Keratinocyte (primary cell): ENCODE results near the gene CLPSL1. TPM values are rescaled to one million over a fixed set of nuclear protein-coding genes. Genes with fewer than 3 reads are reported as not detected.
A peak's percentile ranks its signal among the peaks of the same experiment; 100 is the strongest.

Experiments used
- DNase-seq: peaks from one replicate; pipeline ENCODE4 v3.0.0-alpha.2; 2011; ENCODE audit warnings: low read depth, missing footprints, low spot score
- FAIRE-seq: peaks from 2 replicates; lab custom pipeline; 2011; peaks lifted over from hg19 to GRCh38; lab: Jason Lieb, UNC
- H2AFZ ChIP-seq: 2 replicates; pipeline ENCODE4 v1.6.0; 2012; ENCODE audit warnings: low read length, control low read depth, inconsistent platforms; ENCODE audit not compliant: control insufficient read depth
- H3K27ac ChIP-seq: 2 replicates; pipeline ENCODE4 v1.5.1; 2011; ENCODE audit warnings: low read length; ENCODE audit not compliant: control insufficient read depth, insufficient read depth
- H3K27me3 ChIP-seq: 3 replicates; pipeline ENCODE4 v1.6.0; 2011; ENCODE audit warnings: low read length; ENCODE audit not compliant: control insufficient read depth, insufficient read depth; ENCODE audit errors: extremely low read depth
- H3K36me3 ChIP-seq, 2 experiments: 2 replicates in 1 of 2; 3 replicates in 1 of 2; pipeline ENCODE4 v1.5.1; 2011; ENCODE audit warnings: low read length in 2 of 2, mild to moderate bottlenecking in 1 of 2; ENCODE audit not compliant: control insufficient read depth in 2 of 2, insufficient read depth in 2 of 2; ENCODE audit errors: extremely low read depth in 1 of 2
- H3K4me1 ChIP-seq: 3 replicates; pipeline ENCODE4 v1.5.1; 2011; ENCODE audit warnings: low read length; ENCODE audit not compliant: control insufficient read depth, insufficient read depth; ENCODE audit errors: extremely low read depth
- H3K4me2 ChIP-seq: 3 replicates; pipeline ENCODE4 v1.6.0; 2011; ENCODE audit warnings: low read depth, low read length; ENCODE audit not compliant: control insufficient read depth, insufficient read depth; ENCODE audit errors: extremely low read depth
- H3K4me3 ChIP-seq, 3 experiments: fragments of 200-600 bp in 1 of 3; sonication (generic) in 1 of 3; 2 replicates in 2 of 3; 3 replicates in 1 of 3; pipeline ENCODE4 v1.5.1; 2011 to 2016; ENCODE audit warnings: low read length in 3 of 3, mild to moderate bottlenecking in 3 of 3, control low read depth in 2 of 3, inconsistent platforms in 1 of 3, low read depth in 1 of 3, mixed read lengths in 1 of 3, mixed run types in 1 of 3, moderate library complexity in 1 of 3; ENCODE audit not compliant: control insufficient read depth in 2 of 3, insufficient read depth in 2 of 3; ENCODE audit errors: extremely low read depth in 1 of 3
- H3K79me2 ChIP-seq: 2 replicates; pipeline ENCODE4 v1.6.0; 2012; ENCODE audit warnings: low read length; ENCODE audit not compliant: control insufficient read depth, insufficient read depth
- H3K9ac ChIP-seq: 3 replicates; pipeline ENCODE4 v1.6.0; 2011; ENCODE audit warnings: low read length; ENCODE audit not compliant: control insufficient read depth, insufficient read depth; ENCODE audit errors: extremely low read depth
- H3K9me1 ChIP-seq: 3 replicates; pipeline ENCODE4 v1.6.0; 2011; ENCODE audit warnings: low read length; ENCODE audit not compliant: control insufficient read depth, insufficient read depth; ENCODE audit errors: extremely low read depth
- H3K9me3 ChIP-seq: 2 replicates; pipeline ENCODE4 v1.5.1; 2012; ENCODE audit warnings: low read depth, low read length; ENCODE audit not compliant: control insufficient read depth
- H4K20me1 ChIP-seq: 3 replicates; pipeline ENCODE4 v1.6.0; 2011; ENCODE audit warnings: low read length; ENCODE audit not compliant: control insufficient read depth, insufficient read depth; ENCODE audit errors: extremely low read depth
- EZH2 ChIP-seq: IDR thresholded peaks from one replicate; pipeline ENCODE4 v1.6.1; 2012; ENCODE audit warnings: inconsistent platforms, mild to moderate bottlenecking, low read length, moderate library complexity
- dilution Hi-C: fragments of 300-500 bp; cut with MboI; formaldehyde crosslinking; loops from one replicate; pipeline ENCODE4 v1.7.0; 2020; ENCODE audit warnings: low sequenced_read_pairs; ENCODE audit not compliant: extremely low pct_ligation_motif_present
- polyA minus RNA-seq, 3 experiments: library from RNA; depleted of rRNA, polyadenylated mRNA; stranded (reverse); fragments of >200 nt; gene quantifications; 1 replicate in 1 of 3; 2 replicates in 1 of 3; 3 replicates in 1 of 3; pipeline ENCODE4 v1.2.3, GENCODE V29; 2011
- polyA plus RNA-seq, 5 experiments: library from polyadenylated mRNA; depleted of rRNA in 3 of 5; stranded (reverse) in 3 of 5; stranded (forward) in 1 of 5; unstranded in 1 of 5; fragments of >200 nt; gene quantifications; 1 replicate in 1 of 5; 2 replicates in 3 of 5; 3 replicates in 1 of 5; pipeline versions ENCODE4 v1.2.1 to v1.2.3, GENCODE V29; 2011 to 2012; ENCODE audit warnings: missing spikeins in 2 of 5, low read depth in 1 of 5, low replicate concordance in 1 of 5
- TF ChIP-seq, protein P1 (sequence below), 3 experiments: IDR thresholded peaks in 1 of 3; conservative IDR thresholded peaks in 1 of 3; optimal IDR thresholded peaks in 1 of 3; 2 replicates in 2 of 3; 3 replicates in 1 of 3; pipeline versions ENCODE3 to v1.5.1; 2011; ENCODE audit warnings: low read length in 3 of 3, mild to moderate bottlenecking in 3 of 3, moderate library complexity in 2 of 3, control low read depth in 1 of 3, inconsistent platforms in 1 of 3; ENCODE audit not compliant: insufficient read depth in 2 of 3; ENCODE audit errors: extremely low read depth in 1 of 3

CLPSL1 gene
- polyA plus RNA-seq (not detected in 3 replicates), polyA minus RNA-seq (not detected in 3 replicates)
- polyA plus RNA-seq (2011; ENCODE audit: low read depth) = not detected
- not detected in 2 replicates for polyA plus RNA-seq (2011; cell fraction: cytosol; rRNA removed)
- not detected in 2 replicates for polyA plus RNA-seq (2011; cell fraction: nucleus; rRNA removed)
- polyA plus RNA-seq (2012; ENCODE audit: low replicate concordance) = not detected in 2 replicates
- polyA minus RNA-seq (2011; cell fraction: cytosol; rRNA and poly(A)+ RNA removed) = not detected
- not detected in 2 replicates for polyA minus RNA-seq (2011; cell fraction: nucleus; rRNA and poly(A)+ RNA removed)

DNA sequence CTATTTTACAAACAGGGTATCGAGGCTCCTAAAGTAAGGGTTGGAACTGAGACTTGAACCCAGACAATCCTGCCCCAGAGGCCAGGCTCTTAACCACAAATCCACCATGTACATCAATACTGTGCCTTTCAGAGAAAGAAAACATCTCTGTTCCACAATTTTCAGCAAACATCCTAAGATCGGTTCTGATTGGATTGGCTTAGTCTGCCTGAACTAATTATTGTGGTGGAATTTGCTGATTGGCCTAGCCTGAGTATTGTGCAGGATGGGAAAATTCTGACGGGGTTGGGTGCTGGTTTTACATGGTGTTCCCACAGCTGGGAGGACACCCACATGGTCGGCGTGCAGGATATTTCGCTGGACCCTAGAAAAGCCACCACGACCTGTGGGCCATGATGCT, at the start of gene CLPSL1:
Gene CLPSL1, plus strand, starts transcription at position 301 of the 400 bp plus-strand sequence. Its CDS starts 92 bp downstream, at position 393.
- Histone ChIP-seq H3K27ac (no peak within 1 kb of the TSS), H3K79me2 (no peaks in the 10 kb centered on the region), H4K20me1 (no peaks in the 10 kb centered on the region), H3K4me1 (peaks cover 6% of the 10 kb centered on the region), H3K9ac (no peak within 1 kb of the TSS), H2AFZ (no peak within 1 kb of the TSS), H3K4me2 (no peak within 1 kb of the TSS), H3K9me1 (no peaks in the 10 kb centered on the region), H3K4me3 (no peak within 1 kb of the TSS), H3K27me3 (peaks cover 20% of the 10 kb centered on the region), H3K9me3 (no peaks in the 10 kb centered on the region), H3K36me3 (no peaks in the 10 kb centered on the region)
- dilution Hi-C loops = no loop called here
- FAIRE-seq (no peak), DNase-seq (no peak)
- TF ChIP-seq EZH2 = no peak
- TF ChIP-seq, protein P1, sequence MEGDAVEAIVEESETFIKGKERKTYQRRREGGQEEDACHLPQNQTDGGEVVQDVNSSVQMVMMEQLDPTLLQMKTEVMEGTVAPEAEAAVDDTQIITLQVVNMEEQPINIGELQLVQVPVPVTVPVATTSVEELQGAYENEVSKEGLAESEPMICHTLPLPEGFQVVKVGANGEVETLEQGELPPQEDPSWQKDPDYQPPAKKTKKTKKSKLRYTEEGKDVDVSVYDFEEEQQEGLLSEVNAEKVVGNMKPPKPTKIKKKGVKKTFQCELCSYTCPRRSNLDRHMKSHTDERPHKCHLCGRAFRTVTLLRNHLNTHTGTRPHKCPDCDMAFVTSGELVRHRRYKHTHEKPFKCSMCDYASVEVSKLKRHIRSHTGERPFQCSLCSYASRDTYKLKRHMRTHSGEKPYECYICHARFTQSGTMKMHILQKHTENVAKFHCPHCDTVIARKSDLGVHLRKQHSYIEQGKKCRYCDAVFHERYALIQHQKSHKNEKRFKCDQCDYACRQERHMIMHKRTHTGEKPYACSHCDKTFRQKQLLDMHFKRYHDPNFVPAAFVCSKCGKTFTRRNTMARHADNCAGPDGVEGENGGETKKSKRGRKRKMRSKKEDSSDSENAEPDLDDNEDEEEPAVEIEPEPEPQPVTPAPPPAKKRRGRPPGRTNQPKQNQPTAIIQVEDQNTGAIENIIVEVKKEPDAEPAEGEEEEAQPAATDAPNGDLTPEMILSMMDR (optimal IDR thresholded peaks at IDR 0.05 in 1 of 3, IDR thresholded peaks at IDR 0.05 in 1 of 3, conservative IDR thresholded peaks at IDR 0.05 in 1 of 3; ENCODE audit: extremely low read depth in 1 of 3, insufficient read depth in 2 of 3, low read length in 3 of 3) = no peak

- no peaks in the 10 kb centered on the region for H4K20me1 ChIP-seq
- peak overlapping the region; percentile 90 for H3K9ac ChIP-seq
- H3K4me3 ChIP-seq = peak overlapping the region; percentile 46 to 76 (median 72)
- no peaks in the 10 kb centered on the region for H3K9me1 ChIP-seq
- dilution Hi-C loops = loop anchor here (25.0 kb wide), 1 partner anchor 169 kb away; no protein-coding TSS in a partner anchor
- peak overlapping the region; percentile 97 for H3K27ac ChIP-seq
- peaks cover 62% of the 10 kb centered on the region for H3K4me1 ChIP-seq
- H3K36me3 ChIP-seq = no peaks in the 10 kb centered on the region
- H3K79me2 ChIP-seq = no peaks in the 10 kb centered on the region
- FAIRE-seq (no peak), DNase-seq (peak; percentile 40)
- H2AFZ ChIP-seq = peak overlapping the region; percentile 59
- H3K27me3 ChIP-seq = no peaks in the 10 kb centered on the region
- H3K9me3 ChIP-seq = no peaks in the 10 kb centered on the region
- H3K4me2 ChIP-seq = peak overlapping the region; percentile 95
- TF ChIP-seq EZH2 = no peak
- TF ChIP-seq, protein P1 (optimal IDR thresholded peaks at IDR 0.05 in 1 of 3, IDR thresholded peaks at IDR 0.05 in 1 of 3, conservative IDR thresholded peaks at IDR 0.05 in 1 of 3; ENCODE audit: extremely low read depth in 1 of 3, insufficient read depth in 2 of 3, low read length in 3 of 3) = no peak
These were observed 49.4 kb upstream of the CLPSL1 start for GRCh38 chr6:35731414-35731735.
